Bladder microvascular endothelial cell (primary cell): Measurements from ENCODE around the gene POMGNT2. TPM values are rescaled to one million over a fixed set of nuclear protein-coding genes. Genes with fewer than 3 reads are reported as not detected.

Source experiments
- total RNA-seq: library from RNA; depleted of rRNA; stranded (reverse); fragments of >200 nt; gene quantifications from 2 replicates; pipeline ENCODE4 v1.2.3, GENCODE V29; 2014

Gene POMGNT2
- 3.2 and 6.2 TPM in 2 replicates for total RNA-seq

GRCh38 chr3:43105596-43106292 is at the start of gene POMGNT2:
POMGNT2 (minus strand) TSS chr3:43106079; CDS start chr3:43081431, 24,648 bp downstream.

Other genes starting within 250 kb of the POMGNT2 start
- gene CYP8B1, start 230.2 kb downstream of the POMGNT2 start, total RNA-seq = not detected in 2 replicates
- 0.81 and 3.3 TPM in 2 replicates for gene ZNF662, start 199.9 kb downstream of the POMGNT2 start, total RNA-seq
- under 0.01 TPM in 1 of 2 replicates, not detected in the other for gene GASK1A, start 126.8 kb downstream of the POMGNT2 start, total RNA-seq
- 124 and 147 TPM in 2 replicates for gene SNRK, start 180.5 kb upstream of the POMGNT2 start, total RNA-seq